ENCODE measurements around the gene EIF2D.

Gene EIF2D

GRCh38 chr1:206568256-206568655 lies 44.0 kb downstream of the EIF2D start:
- TF ChIP-seq YY1 (IDR thresholded peaks at IDR 0.05; ENCODE audit: insufficient read depth, insufficient read length) (no peak), SUZ12 (IDR thresholded peaks at IDR 0.05; ENCODE audit: extremely low read depth, insufficient read depth, insufficient read length) (no peak), ZNF274 (IDR thresholded peaks at IDR 0.05; ENCODE audit: low read depth, low read length) (no peak)
- H3K36me3 ChIP-seq (ENCODE audit: insufficient read depth, insufficient read length, low read length), result no peaks in the 10 kb centered on the region
- no peak overlapping the region for H3K9ac ChIP-seq (ENCODE audit: insufficient read length, low read depth)

DNA sequence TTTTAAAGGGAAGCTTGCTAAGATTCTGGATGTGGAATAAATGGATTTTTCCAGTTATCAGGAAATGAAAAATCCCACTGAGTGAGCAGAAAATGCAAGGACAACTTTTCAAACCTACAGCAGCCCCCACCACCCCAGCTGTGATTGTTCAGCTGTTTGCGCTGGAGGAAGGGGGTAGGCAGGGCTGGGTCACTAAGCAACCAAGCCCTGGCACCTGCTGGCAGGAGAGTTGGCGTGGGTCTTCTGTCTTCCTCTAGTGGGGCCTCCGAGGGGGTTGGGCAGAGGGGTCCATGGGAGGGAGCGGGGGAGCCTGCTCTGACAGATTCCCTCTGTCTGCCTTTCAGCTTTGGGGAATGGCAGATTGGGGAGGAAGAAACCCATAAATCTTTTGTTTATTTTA lies 45.3 kb downstream of the EIF2D start:
- DNase-seq (ENCODE audit: low read depth, low spot score), result no peak
- H3K36me3 ChIP-seq (ENCODE audit: insufficient read depth, insufficient read length, low read length), result no peaks in the 10 kb centered on the region
- H3K27me3 ChIP-seq (ENCODE audit: insufficient read depth, insufficient read length), result no peaks in the 10 kb centered on the region
- H3K4me3 ChIP-seq (ENCODE audit: insufficient read length, low read depth), result no peak overlapping the region
- TF ChIP-seq YY1 (IDR thresholded peaks at IDR 0.05; ENCODE audit: insufficient read depth, insufficient read length) (no peak), SUZ12 (IDR thresholded peaks at IDR 0.05; ENCODE audit: extremely low read depth, insufficient read depth, insufficient read length) (no peak), ZNF274 (IDR thresholded peaks at IDR 0.05; ENCODE audit: low read depth, low read length) (no peak)
- no peak overlapping the region for H3K9ac ChIP-seq (ENCODE audit: insufficient read length, low read depth)
- peaks cover 7% of the 10 kb centered on the region for H3K4me1 ChIP-seq (ENCODE audit: insufficient read depth, insufficient read length)
- H3K9me3 ChIP-seq (ENCODE audit: insufficient read depth, low read length), result no peaks in the 10 kb centered on the region

More at GRCh38 chr1:206568256-206568655, 44.0 kb downstream of the EIF2D start:
- DNase-seq (ENCODE audit: low read depth, low spot score), result no peak
- Histone ChIP-seq H3K27me3 (ENCODE audit: insufficient read depth, insufficient read length) (no peaks in the 10 kb centered on the region), H3K4me3 (ENCODE audit: insufficient read length, low read depth) (no peak overlapping the region), H3K9me3 (ENCODE audit: insufficient read depth, low read length) (no peaks in the 10 kb centered on the region), H3K4me1 (ENCODE audit: insufficient read depth, insufficient read length) (peaks cover 7% of the 10 kb centered on the region)

DNA sequence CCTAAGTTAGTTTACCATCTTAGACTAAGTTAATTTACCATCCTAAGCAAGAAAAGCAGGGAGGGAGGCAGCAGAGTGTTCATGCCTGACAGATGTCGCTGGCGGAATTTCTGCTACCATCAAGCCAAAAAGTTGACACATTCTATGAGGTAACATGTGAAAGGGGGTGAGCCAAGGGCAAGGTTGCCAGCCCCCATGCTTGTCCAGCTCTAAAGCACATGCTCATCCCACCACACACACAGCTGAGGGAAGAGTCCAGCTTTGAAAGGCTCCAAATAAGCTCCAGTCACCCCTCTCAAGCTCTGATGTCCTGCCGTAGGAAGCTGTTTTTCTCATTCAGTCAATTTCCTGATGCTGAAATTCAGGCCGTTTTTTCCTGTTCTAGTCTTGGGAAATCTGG lies 46.3 kb downstream of the EIF2D start:
- peaks cover 7% of the 10 kb centered on the region for H3K4me1 ChIP-seq (ENCODE audit: insufficient read depth, insufficient read length)
- no peak for DNase-seq (ENCODE audit: low read depth, low spot score)
- no peak overlapping the region for H3K4me3 ChIP-seq (ENCODE audit: insufficient read length, low read depth)
- no peak overlapping the region for H3K9ac ChIP-seq (ENCODE audit: insufficient read length, low read depth)
- H3K36me3 ChIP-seq (ENCODE audit: insufficient read depth, insufficient read length, low read length), result no peaks in the 10 kb centered on the region
- H3K9me3 ChIP-seq (ENCODE audit: insufficient read depth, low read length), result no peaks in the 10 kb centered on the region
- TF ChIP-seq ZNF274 (IDR thresholded peaks at IDR 0.05; ENCODE audit: low read depth, low read length) (no peak), SUZ12 (IDR thresholded peaks at IDR 0.05; ENCODE audit: extremely low read depth, insufficient read depth, insufficient read length) (no peak), YY1 (IDR thresholded peaks at IDR 0.05; ENCODE audit: insufficient read depth, insufficient read length) (no peak)
- H3K27me3 ChIP-seq (ENCODE audit: insufficient read depth, insufficient read length), result no peaks in the 10 kb centered on the region

DNA sequence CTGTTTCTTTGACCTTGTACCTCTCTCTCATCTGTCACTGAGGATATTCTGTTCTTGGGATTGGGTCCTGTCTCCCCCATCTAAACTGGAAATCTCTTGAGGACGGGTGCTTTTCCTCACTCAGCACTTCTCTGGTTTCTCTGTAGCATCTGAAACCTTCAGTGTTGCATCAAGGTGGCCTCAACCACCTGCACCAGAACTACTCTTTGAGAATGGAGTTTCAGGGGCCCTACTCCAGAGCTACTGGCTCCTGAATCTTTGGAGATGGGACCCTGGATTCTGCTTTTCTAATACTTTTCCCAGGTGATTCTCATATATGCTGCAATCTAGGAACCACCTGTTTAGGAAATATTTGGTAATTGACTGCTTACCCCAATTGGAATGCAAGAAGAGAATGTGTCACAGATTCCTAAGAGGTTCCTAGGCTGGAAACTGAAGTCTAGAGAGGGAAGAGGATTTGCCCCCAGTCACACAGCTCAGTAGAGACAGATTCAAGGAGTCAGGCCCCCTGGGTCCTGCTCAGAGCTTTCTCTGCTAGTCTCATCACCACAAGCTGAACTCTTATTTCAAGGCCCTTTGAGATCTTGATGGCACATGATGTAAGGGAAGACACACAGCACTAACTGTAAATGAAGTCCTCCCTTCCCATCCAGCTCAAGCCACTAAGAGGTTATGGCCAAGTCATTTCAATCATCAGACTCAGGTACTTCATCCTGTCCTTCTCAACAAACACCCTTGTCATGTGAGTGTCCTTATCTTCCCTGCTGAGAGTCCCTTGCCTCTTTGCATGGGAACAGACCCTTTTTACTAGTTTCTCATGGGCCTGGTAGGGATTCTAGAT lies 48.7 kb downstream of the EIF2D start:
- Histone ChIP-seq H3K4me3 (ENCODE audit: insufficient read length, low read depth) (no peak overlapping the region), H3K4me1 (ENCODE audit: insufficient read depth, insufficient read length) (peaks cover 6% of the 10 kb centered on the region), H3K27me3 (ENCODE audit: insufficient read depth, insufficient read length) (peaks cover 3% of the 10 kb centered on the region), H3K36me3 (ENCODE audit: insufficient read depth, insufficient read length, low read length) (no peaks in the 10 kb centered on the region), H3K9me3 (ENCODE audit: insufficient read depth, low read length) (no peaks in the 10 kb centered on the region), H3K9ac (ENCODE audit: insufficient read length, low read depth) (no peak overlapping the region)
- TF ChIP-seq ZNF274 (IDR thresholded peaks at IDR 0.05; ENCODE audit: low read depth, low read length) (no peak), SUZ12 (IDR thresholded peaks at IDR 0.05; ENCODE audit: extremely low read depth, insufficient read depth, insufficient read length) (no peak), YY1 (IDR thresholded peaks at IDR 0.05; ENCODE audit: insufficient read depth, insufficient read length) (no peak)
- no peak for DNase-seq (ENCODE audit: low read depth, low spot score)

DNA sequence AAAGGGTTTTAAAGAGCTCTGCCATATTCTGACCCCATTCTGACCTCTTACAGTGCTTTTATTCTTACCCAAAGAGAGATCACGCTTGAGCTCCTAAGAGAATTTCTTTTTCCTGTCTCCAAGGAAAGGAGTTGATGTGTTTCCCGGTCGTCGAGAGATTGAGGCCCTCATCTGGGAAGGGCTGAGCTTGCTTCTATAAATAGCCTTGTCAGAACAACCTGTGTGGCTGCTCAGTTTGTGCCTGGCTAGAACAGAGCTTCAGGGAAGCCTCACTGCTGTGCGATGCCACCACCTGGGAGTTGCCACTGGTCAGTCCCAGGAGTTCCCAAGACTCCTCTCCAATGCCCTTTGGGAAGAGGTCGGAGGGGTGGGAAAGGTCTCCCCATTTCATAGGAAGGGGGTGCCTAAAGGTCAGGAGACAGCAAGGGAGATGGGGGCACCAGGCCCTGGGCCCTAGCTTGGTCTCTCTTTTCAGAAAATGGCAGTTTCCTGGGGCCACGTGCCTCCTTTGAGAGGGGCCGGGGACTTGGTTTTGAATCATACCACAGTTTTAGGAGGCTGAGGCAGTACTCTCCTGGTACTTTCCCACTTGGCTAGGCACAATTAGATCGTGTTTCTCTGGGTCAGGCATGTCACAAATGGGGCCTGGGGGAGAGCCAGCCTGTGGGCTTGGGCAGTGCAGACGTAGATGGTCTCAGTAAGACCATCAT lies 52.1 kb downstream of the EIF2D start:
- H3K27me3 ChIP-seq (ENCODE audit: insufficient read depth, insufficient read length), result peaks cover 24% of the 10 kb centered on the region
- peaks cover 7% of the 10 kb centered on the region for H3K4me1 ChIP-seq (ENCODE audit: insufficient read depth, insufficient read length)
- peak; percentile 33 for DNase-seq (ENCODE audit: low read depth, low spot score)
- H3K36me3 ChIP-seq (ENCODE audit: insufficient read depth, insufficient read length, low read length), result no peaks in the 10 kb centered on the region
- no peaks in the 10 kb centered on the region for H3K9me3 ChIP-seq (ENCODE audit: insufficient read depth, low read length)
- H3K4me3 ChIP-seq (ENCODE audit: insufficient read length, low read depth), result no peak overlapping the region
- TF ChIP-seq SUZ12 (IDR thresholded peaks at IDR 0.05; ENCODE audit: extremely low read depth, insufficient read depth, insufficient read length) (no peak), YY1 (IDR thresholded peaks at IDR 0.05; ENCODE audit: insufficient read depth, insufficient read length) (no peak)
- H3K9ac ChIP-seq (ENCODE audit: insufficient read length, low read depth), result no peak overlapping the region

GRCh38 chr1:206559672-206559995 lies 52.6 kb downstream of the EIF2D start:
- Histone ChIP-seq H3K4me3 (ENCODE audit: insufficient read length, low read depth) (no peak overlapping the region), H3K4me1 (ENCODE audit: insufficient read depth, insufficient read length) (peaks cover 7% of the 10 kb centered on the region), H3K27me3 (ENCODE audit: insufficient read depth, insufficient read length) (peaks cover 26% of the 10 kb centered on the region), H3K36me3 (ENCODE audit: insufficient read depth, insufficient read length, low read length) (no peaks in the 10 kb centered on the region), H3K9ac (ENCODE audit: insufficient read length, low read depth) (no peak overlapping the region), H3K9me3 (ENCODE audit: insufficient read depth, low read length) (no peaks in the 10 kb centered on the region)
- TF ChIP-seq ZNF274 (IDR thresholded peaks at IDR 0.05; ENCODE audit: low read depth, low read length), result no peak
- no peak for TF ChIP-seq SUZ12 (IDR thresholded peaks at IDR 0.05; ENCODE audit: extremely low read depth, insufficient read depth, insufficient read length)
- no peak for TF ChIP-seq YY1 (IDR thresholded peaks at IDR 0.05; ENCODE audit: insufficient read depth, insufficient read length)
- DNase-seq (ENCODE audit: low read depth, low spot score), result no peak
